22Rv1 (cell line): Measurements from ENCODE around the gene TES.

Experiments
- CTCF ChIP-seq: fragments of 450-650 bp; IDR thresholded peaks from 2 replicates; pipeline ENCODE4 v1.5.1; 2017; ENCODE audit warnings: mild to moderate bottlenecking
- ZFX ChIP-seq: fragments of 450-650 bp; IDR thresholded peaks from 2 replicates; pipeline ENCODE4 v1.6.1; 2017; ENCODE audit warnings: antibody characterized with exemption, borderline replicate concordance

- TF ChIP-seq CTCF (no peak), ZFX (no peak)
Observed at GRCh38 chr7:116164552-116165306, 45.6 kb upstream of the TES start.
